ENCODE measurements around the gene GAB3.

GRCh38 chrX:154655786-154656185 is 95.1 kb downstream of the GAB3 start:
- TF ChIP-seq CTCF (conservative IDR thresholded peaks at IDR 0.05 in 1 of 2, IDR thresholded peaks at IDR 0.05 in 1 of 2; ENCODE audit: low read depth in 1 of 2, low read length in 2 of 2) (no peak), EZH2 (IDR thresholded peaks at IDR 0.05; ENCODE audit: low read length, missing control alignments) (no peak)

Measured in fibroblast of lung (primary cell).